Pancreas (tissue), 10 donors: Measurements from ENCODE around the gene CTRB2. TPM values are rescaled to one million over a fixed set of nuclear protein-coding genes. Genes with fewer than 3 reads are reported as not detected.
A peak's percentile ranks its signal among the peaks of the same experiment; 100 is the strongest.
"Not testable (repeated sequence)": the region's sequence is repeated elsewhere in the genome, so short reads cannot be mapped to it uniquely, and the experiment has no call there.

Experiments
- ATAC-seq, 4 donors: fragments of 200-7000 bp; cut with Tn5 transposase; one replicate each; pipeline versions ENCODE4 v1.8.0 to v1.9.1; 2020; ENCODE audit warnings: mild to moderate bottlenecking in 4 of 4, moderate library complexity in 4 of 4
- DNase-seq, 6 donors: peaks; one replicate each; pipeline ENCODE4 v3.0.0-alpha.2; 2020
- FAIRE-seq: peaks from 2 replicates; lab custom pipeline; 2012; peaks lifted over from hg19 to GRCh38; lab: Jason Lieb, UNC
- H3K27ac ChIP-seq, 4 donors: fragments of 200-600 bp; sonication (generic); 1 replicate in 3 of 4; 2 replicates in 1 of 4; pipeline versions ENCODE4 v1.5.0 to v1.8.0; 2020
- H3K27me3 ChIP-seq, 4 donors: fragments of 200-600 bp; one replicate each; pipeline ENCODE4 v1.8.0; 2021
- H3K36me3 ChIP-seq, 3 donors: fragments of 200-600 bp; sonication (generic) in 1 of 3; one replicate each; pipeline versions ENCODE4 v1.5.0 to v1.8.0; 2020 to 2021
- H3K4me1 ChIP-seq, 3 donors: fragments of 200-600 bp; one replicate each; pipeline ENCODE4 v1.8.0; 2021
- H3K4me3 ChIP-seq, 4 donors: fragments of 200-600 bp; sonication (generic) in 2 of 4; one replicate each; pipeline versions ENCODE4 v1.5.0 to v1.8.0; 2020 to 2021
- H3K9me3 ChIP-seq, 4 donors: fragments of 200-600 bp; one replicate each; pipeline ENCODE4 v1.8.0; 2021
- WGBS, 2 donors: extraction: QIAGEN DNeasy Blood & Tissue Kit; methylation state at CpG; one replicate each; pipeline ENCODE4 v1.1.7; 2013; 5-methylcytosine and 5-hydroxymethylcytosine counted together
- intact Hi-C, 3 donors: fragments of 100-400 bp; cut with DNase I; formaldehyde crosslinking; loops; one replicate each; pipeline versions ENCODE4 v1.11.1 to v1.14.2; 2022
- polyA plus RNA-seq, 2 donors: library from polyadenylated mRNA; stranded (reverse); fragments of 200-250 nt; gene quantifications; one replicate each; pipeline ENCODE4 v1.2.3, GENCODE V29; 2013
- total RNA-seq, 6 donors: library from RNA; stranded (reverse); fragmentation: NEBNext Ultra II Directional in 4 of 6; extraction: Animal tissue kit (Norgen Biotek cat#: 25700) in 4 of 6; gene quantifications; one replicate each; pipeline versions ENCODE4 v1.2.1 to v1.2.4, GENCODE V29; 2021 to 2023
- TF ChIP-seq, protein P1 (sequence below), 4 donors: fragments of 200-600 bp; sonication (generic) in 3 of 4; IDR thresholded peaks; one replicate each; pipeline versions ENCODE4 v1.5.0 to v1.8.0; 2021; ENCODE audit warnings: antibody characterized with exemption in 4 of 4
- donor health status: healthy with polysubstance abuse.
- donor health status: DM: no; HTN: no; CAD: no; lungs with moderate emphysema.
- donor health status: DM: no; HTN: no; CAD: no.
- donor health status: control.
- donor health status: control.
- donor health status: Bipolar disorder and iron deficiency.
- donor health status: DM: yes; HTN: yes; CAD: no.
- donor health status: DM: no; HTN: no; CAD: no.
- donor health status: DM: no; HTN: no; CAD: no.
- donor health status: DM: yes; HTN: yes; CAD: no.

The CTRB2 gene
- total and polyA plus RNA-seq, 8 donors, result 20,002 to 57,899 (median 37,962) TPM

DNA sequence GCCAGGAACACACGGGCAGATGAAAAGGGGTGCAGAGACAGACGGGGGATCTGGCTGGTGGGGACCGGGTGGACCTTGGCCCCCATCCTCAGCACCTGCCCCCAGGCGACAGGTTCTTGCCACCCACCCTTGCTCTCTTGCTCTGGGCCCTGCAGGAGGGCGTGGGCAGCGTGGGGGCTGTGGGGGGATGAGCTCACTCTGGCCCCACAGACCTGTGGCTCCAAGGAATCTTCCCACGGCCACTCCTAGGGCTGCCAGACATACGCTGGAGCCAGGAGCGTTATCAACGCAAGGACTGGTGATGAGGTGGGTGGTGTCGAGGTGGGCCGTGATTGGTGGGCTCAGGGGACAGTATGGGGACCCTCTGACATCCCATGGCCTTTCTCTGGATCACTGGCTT lies 18.1 kb upstream of the CTRB2 start:
- TF ChIP-seq, protein P1, sequence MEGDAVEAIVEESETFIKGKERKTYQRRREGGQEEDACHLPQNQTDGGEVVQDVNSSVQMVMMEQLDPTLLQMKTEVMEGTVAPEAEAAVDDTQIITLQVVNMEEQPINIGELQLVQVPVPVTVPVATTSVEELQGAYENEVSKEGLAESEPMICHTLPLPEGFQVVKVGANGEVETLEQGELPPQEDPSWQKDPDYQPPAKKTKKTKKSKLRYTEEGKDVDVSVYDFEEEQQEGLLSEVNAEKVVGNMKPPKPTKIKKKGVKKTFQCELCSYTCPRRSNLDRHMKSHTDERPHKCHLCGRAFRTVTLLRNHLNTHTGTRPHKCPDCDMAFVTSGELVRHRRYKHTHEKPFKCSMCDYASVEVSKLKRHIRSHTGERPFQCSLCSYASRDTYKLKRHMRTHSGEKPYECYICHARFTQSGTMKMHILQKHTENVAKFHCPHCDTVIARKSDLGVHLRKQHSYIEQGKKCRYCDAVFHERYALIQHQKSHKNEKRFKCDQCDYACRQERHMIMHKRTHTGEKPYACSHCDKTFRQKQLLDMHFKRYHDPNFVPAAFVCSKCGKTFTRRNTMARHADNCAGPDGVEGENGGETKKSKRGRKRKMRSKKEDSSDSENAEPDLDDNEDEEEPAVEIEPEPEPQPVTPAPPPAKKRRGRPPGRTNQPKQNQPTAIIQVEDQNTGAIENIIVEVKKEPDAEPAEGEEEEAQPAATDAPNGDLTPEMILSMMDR (IDR thresholded peaks at IDR 0.05), result no peak
- Histone ChIP-seq H3K27me3 (no peaks in the 10 kb centered on the region), H3K4me1 (no peaks in the 10 kb centered on the region), H3K36me3 (peaks cover 0 to 27% (median 0%) of the 10 kb centered on the region in 3 donors), H3K4me3 (peak overlapping the region; percentile 12 to 59 (median 46)), H3K9me3 (no peaks in the 10 kb centered on the region), H3K27ac (peak overlapping the region; percentile 66 to 93 (median 82))
- FAIRE-seq (no peak), DNase-seq (peak in 4 of 6 donors; percentile 71 to 89 (median 78)), ATAC-seq (peak; percentile 0 to 1 (median 0))
- WGBS, 2 donors, result 21 to 27% methylated on average over 12 of the region's 12 CpGs
- intact Hi-C loops, result loop anchor here in 1 of 3 donors (2.0 kb wide), 1 partner anchor 18 kb away; the partner anchor contains the start of gene CTRB2

DNA sequence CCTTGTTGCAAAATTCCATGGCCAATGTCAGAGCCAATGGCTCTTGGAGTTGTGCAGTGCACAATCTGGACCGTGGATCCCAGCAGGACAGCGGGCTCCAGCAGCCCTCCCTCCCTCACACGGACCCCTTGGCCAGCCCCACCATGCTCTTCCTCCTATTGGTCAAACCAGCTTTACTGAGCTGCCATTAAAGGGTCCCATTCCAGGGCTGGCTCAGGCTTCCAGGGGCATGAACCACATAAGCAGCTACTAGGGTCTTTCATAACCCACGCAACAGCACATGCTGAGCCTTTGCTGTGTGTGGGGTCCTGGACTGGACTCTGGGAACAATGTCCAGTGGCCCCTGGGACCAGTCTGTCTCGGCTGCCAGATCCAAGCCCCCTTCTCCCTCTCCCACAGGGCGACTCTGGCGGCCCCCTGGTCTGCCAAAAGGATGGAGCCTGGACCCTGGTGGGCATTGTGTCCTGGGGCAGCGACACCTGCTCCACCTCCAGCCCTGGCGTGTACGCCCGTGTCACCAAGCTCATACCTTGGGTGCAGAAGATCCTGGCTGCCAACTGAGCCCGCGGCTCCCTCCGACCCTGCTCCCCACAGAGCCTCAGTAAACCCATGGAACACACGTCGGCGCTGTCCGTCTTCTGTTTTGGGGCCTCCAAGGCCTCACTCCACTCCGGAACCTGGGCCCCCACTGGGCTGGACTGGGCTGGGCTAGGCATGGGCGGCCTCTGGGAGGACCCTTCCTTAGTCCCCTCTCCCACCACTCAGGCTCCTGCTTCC lies 17.5 kb upstream of the CTRB2 start:
- peak in 1 of 4 donors; percentile 0 for ATAC-seq
- no peak for FAIRE-seq
- Histone ChIP-seq H3K9me3 (no peaks in the 10 kb centered on the region), H3K36me3 (peaks cover 0 to 26% (median 0%) of the 10 kb centered on the region in 3 donors), H3K27ac (peak overlapping the region; percentile 66 to 93 (median 82)), H3K4me1 (no peaks in the 10 kb centered on the region), H3K4me3 (peak overlapping the region; percentile 12 to 59 (median 46)), H3K27me3 (no peaks in the 10 kb centered on the region)
- intact Hi-C loops, result loop anchor here in 1 of 3 donors (2.0 kb wide), 1 partner anchor 18 kb away; the partner anchor contains the start of gene CTRB2
- WGBS, 2 donors, result 28 to 33% methylated on average over 20 of the region's 20 CpGs
- TF ChIP-seq, protein P1 (IDR thresholded peaks at IDR 0.05), result no peak
- DNase-seq, result peak in 5 of 6 donors; percentile 56 to 90 (median 72)

DNA sequence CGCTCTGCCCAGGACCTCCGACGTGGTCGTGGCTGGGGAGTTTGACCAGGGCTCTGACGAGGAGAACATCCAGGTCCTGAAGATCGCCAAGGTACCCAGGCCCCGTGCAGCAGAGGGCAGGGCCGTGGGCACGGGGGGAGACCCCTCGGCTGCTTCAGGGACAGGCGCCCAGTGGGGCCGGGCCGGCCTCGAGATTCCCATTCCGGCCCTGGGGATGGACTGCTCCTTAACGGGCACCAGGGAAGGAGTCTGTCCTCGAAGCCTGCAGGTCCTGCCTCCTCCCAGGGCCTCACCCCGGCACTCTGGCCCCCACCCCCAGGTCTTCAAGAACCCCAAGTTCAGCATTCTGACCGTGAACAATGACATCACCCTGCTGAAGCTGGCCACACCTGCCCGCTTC lies 16.2 kb upstream of the CTRB2 start:
- DNase-seq, result peak in 1 of 6 donors; percentile 65
- ATAC-seq, result peak in 1 of 4 donors; percentile 0
- Histone ChIP-seq H3K36me3 (peaks cover 0 to 17% (median 0%) of the 10 kb centered on the region in 3 donors), H3K27ac (peak overlapping the region in 2 of 4 donors; percentile 55 to 61), H3K4me3 (peak overlapping the region in 2 of 4 donors; percentile 26 to 37)
- intact Hi-C loops, H3K9me3 ChIP-seq, FAIRE-seq, H3K27me3 ChIP-seq, H3K4me1 ChIP-seq: not testable (repeated sequence)
- WGBS, 2 donors, result 41 to 42% methylated on average over 9 to 10 of the region's 20 CpGs

DNA sequence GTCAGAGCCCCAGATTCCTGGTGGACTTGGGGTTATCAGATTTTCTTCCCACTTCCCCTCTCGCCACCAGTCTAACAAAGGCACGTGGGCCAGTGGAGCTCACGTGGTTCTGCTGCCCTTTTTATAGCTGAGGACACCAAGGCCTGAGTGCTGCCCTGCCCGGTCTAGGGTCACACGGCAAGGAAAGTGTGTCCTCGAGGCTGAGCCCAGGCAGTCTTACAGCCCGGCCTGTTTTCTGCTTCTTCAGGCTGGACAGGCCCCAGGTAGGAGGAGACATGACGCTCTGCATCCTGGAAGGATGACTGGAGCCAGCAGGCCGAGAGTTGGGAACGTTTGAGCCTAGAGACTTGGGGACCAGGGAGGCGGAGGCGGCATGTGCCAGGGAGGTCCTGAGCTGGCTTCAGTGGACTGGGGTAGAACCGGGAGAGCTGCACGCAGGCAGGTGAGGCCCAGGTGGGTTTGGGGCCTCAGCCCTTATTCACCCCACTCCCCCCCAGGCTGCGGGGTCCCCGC lies 15.4 kb upstream of the CTRB2 start:
- ATAC-seq, result peak in 3 of 4 donors; percentile 0 to 1 (median 1)
- peaks cover 0 to 17% (median 0%) of the 10 kb centered on the region in 3 donors for H3K36me3 ChIP-seq
- intact Hi-C loops, result no loop called here
- H3K27ac ChIP-seq, result peak overlapping the region; percentile 86 to 98 (median 91)
- 32 to 41% methylated on average over 16 of the region's 16 CpGs for WGBS, 2 donors
- no peaks in the 10 kb centered on the region for H3K9me3 ChIP-seq
- H3K27me3 ChIP-seq, result no peaks in the 10 kb centered on the region
- peak; percentile 61 to 89 (median 78) for DNase-seq
- FAIRE-seq, result no peak
- H3K4me3 ChIP-seq, result peak overlapping the region; percentile 12 to 60 (median 46)
- TF ChIP-seq, protein P1 (IDR thresholded peaks at IDR 0.05), result no peak
- H3K4me1 ChIP-seq, result peaks cover 0 to 4% (median 1%) of the 10 kb centered on the region in 3 donors

DNA sequence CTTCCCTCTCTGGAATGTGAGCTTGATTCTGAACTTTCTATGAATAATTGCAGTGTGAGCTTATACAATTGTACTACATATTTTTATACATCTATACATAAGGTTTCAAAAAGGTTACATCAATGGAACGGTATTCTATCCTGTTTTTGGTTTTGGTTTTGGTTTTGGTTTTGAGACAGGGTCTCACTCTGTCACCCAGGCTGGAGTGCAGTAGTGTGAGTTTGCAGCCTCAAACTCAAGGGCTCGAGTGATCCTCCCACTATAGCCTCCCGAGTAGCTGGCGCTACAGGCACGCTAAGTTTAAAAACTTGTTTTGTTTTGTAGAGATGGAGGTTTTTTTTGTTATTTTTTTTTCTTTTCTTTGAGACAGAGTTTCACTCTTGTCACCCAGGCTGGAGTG lies 12.9 kb upstream of the CTRB2 start:
- FAIRE-seq, result no peak
- DNase-seq, result peak in 1 of 6 donors; percentile 41
- Histone ChIP-seq H3K27me3 (no peaks in the 10 kb centered on the region), H3K36me3 (peaks cover 0 to 12% (median 0%) of the 10 kb centered on the region in 3 donors), H3K4me3 (peak overlapping the region; percentile 11 to 60 (median 46)), H3K4me1 (peaks cover 4 to 11% (median 11%) of the 10 kb centered on the region in 3 donors), H3K9me3 (no peaks in the 10 kb centered on the region), H3K27ac (peak overlapping the region; percentile 86 to 98 (median 91))
- TF ChIP-seq, protein P1 (IDR thresholded peaks at IDR 0.05), result no peak
- 30 to 40% methylated on average over 5 of the region's 5 CpGs for WGBS, 2 donors
- ATAC-seq, result no peak
- intact Hi-C loops, result loop anchor here in 1 of 3 donors (2.0 kb wide), 1 partner anchor 19 kb away; no protein-coding TSS in a partner anchor
